ENCODE data around the gene ARHGDIA.

GRCh38 chr17:81833921-81834830 lies 37.0 kb downstream of the ARHGDIA start:
- TF ChIP-seq, protein P1, sequence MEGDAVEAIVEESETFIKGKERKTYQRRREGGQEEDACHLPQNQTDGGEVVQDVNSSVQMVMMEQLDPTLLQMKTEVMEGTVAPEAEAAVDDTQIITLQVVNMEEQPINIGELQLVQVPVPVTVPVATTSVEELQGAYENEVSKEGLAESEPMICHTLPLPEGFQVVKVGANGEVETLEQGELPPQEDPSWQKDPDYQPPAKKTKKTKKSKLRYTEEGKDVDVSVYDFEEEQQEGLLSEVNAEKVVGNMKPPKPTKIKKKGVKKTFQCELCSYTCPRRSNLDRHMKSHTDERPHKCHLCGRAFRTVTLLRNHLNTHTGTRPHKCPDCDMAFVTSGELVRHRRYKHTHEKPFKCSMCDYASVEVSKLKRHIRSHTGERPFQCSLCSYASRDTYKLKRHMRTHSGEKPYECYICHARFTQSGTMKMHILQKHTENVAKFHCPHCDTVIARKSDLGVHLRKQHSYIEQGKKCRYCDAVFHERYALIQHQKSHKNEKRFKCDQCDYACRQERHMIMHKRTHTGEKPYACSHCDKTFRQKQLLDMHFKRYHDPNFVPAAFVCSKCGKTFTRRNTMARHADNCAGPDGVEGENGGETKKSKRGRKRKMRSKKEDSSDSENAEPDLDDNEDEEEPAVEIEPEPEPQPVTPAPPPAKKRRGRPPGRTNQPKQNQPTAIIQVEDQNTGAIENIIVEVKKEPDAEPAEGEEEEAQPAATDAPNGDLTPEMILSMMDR (IDR thresholded peaks at IDR 0.05), result no peak
- no peak for TF ChIP-seq POLR2AphosphoS5 (IDR thresholded peaks at IDR 0.05; ENCODE audit: insufficient read depth in 1 of 2, low read depth in 1 of 2)
- no peak for TF ChIP-seq POLR2A (IDR thresholded peaks at IDR 0.05)

Measured in vagina (tissue), 2 donors.